DMS 273 (cell line): ENCODE measurements around the gene SEMA4A.
A peak's percentile ranks its signal among the peaks of the same experiment; 100 is the strongest.
"Not testable (repeated sequence)": the region's sequence is repeated elsewhere in the genome, so short reads cannot be mapped to it uniquely, and the experiment has no call there.

Source experiments
- DNase-seq: peaks from one replicate; lab custom pipeline; 2025; ENCODE audit not compliant: unreplicated experiment; lab: John Stamatoyannopoulos, UW

The SEMA4A gene

DNA sequence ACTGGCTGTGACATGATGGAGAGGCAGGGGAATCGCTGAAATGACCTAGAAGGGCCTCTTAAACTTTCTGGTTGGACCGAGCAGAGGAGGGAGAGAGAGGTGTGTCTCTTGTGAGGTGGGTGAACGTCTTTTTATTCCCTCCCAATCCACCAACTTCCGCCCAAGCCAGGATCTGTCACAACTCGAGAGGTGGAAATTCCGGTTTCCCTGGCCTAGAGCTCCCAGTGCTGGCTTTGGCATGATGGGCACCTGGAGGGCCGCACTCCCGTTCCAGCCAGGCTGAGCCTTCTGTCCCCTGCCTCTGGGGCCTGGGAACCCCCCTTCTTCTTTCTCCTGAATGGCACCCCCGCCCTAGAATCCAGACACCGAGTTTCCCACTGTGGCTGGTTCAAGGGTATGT, at the start of gene SEMA4A:
Gene SEMA4A (plus strand): TSS at position 224 of the 400 bp plus-strand sequence. CDS start 994 bp downstream, outside the sequence.
- no peak for DNase-seq

DNA sequence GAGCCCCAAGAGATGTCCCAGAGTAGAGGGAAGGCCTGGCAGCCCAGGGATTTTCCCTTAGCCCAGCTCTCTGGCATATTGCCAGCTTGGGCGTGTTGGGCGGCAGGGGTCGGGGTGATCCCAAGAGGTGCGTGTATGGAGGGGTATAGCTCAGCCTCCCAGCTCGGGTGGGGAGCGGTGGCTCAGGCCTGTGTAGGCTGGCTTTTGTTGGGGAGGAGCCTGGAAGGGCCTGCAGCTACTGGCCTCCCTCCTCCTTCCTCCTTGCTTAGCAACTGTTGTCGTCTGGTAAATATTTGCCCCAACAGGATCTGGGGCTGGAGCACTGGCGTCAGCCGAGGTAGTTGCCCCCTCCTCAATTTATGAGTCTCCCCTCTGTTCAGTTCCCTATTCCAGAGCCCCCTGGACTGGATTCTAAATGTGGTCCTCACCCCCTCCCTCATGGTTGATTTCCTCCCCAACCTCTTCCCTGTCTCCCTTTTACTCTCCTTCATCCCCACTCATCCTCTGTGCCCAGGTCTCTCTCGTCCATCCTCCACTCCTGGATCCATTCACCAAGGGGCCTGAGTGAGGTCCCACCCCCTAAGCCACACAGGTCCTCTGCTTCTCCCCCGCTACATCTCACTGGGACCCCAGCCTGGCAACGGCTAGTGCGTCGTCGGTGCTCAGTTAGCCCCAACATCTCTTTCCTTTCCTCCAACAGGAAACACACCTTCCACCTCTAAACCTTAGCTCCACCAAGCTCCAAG, 49.1 kb upstream of the SEMA4A start:
- DNase-seq: peak; percentile 68

DNA sequence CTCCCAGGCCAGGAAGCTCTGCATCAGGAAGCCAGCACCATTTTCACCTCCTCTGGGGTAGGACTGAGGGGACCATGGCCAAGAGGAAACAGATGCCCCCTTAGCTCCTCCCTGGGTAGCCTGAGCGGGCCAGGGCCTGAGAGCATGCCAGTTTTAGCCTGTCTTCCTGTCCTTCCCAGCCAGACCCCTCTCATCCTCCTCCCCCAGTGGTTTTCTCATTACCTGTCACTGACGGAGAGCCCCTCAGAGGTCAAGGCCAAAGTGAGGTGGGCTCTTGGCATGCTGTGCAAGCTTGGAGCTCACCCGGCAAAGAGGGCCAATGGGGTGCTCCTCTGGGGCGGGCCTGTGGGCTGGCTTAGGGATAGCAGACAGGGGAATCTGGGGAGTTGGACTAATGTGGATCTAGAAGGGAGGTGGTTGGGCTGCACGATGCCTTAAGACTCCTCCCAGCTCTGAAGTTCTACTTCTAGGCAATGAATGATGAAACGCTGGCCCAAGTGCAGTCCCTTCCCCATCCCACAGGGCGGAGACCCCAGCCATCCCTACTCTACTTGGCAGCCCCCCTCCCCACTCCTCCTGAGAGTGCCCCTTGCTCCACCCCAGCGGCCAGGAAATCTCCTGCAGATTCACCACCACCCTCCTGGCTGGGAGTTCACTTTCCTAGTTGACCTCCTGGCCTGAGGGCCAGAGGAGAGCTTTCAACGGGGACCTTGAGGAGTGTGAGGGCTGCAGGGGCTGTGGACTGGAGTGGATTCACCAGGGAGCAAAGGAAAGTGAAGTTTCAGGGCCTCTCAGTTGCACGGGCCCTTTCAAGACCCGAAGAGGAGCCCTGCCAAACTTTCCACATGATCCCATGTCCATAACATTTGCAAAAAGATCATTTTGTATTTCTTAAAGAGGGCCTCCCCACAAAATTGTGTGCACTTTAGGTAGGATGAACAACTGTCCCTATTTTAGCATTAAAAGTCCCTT, 48.2 kb upstream of the SEMA4A start:
- DNase-seq: no peak

DNA sequence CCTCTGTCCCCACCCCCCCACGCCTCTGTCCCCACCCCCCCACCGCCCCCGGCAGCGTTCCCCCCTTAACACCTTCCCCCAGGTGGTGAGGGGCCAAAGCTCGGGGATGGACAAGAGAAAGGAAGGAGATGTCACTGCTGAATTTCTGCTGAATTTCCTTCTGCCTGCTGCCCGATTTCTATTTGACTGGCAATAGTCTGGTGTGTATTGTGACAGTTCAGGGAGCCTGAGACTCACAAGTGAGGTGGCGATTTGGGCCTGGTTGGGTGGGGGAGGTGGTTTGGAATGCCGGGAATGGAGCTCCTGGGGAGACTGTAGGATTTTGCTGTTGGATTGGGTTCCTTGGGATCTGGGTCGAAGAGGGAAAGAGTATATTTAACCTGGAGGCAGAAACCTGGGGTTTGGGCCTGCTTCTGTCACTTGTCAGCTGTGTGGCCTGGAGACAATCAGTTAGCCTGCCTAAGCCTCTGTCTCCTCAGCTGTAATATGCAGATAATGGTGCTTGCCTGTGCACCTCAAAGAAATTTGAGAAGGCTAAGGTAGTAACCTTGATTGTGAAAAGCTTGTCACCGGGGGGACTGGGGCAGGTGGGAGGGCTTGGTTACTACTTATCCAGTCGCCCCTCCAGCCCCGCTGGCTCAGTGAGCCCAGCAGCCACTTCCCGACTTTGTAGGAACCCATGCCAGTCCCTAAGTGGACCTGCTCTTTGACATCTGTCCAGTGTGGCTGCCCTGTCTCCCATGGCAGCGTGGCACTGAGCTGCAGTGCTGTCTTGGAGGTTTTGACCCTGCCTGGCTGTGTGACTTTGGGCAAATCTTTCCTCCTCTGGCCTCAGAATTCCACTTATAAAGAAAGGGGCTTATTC, 46.5 kb upstream of the SEMA4A start:
- peak; percentile 59 for DNase-seq

DNA sequence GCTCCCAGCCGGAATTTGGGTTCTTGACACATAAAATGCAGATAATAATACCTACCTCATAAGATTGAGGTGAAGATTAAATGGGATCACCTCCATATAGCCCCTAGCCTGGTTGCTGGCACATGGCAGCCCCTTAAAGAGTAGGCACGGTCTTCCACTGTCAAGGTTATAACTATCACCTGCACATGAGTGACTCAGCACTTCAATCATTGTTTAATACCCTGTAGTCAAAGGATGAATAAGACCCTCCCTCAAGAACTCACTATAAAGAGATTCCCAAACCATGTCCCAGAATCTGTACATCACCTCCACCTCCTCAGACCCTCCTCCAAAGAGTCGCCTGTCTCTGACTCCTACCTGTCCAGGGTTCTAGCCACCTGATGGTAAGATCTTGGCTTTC, 45.3 kb upstream of the SEMA4A start:
- DNase-seq: no peak

DNA sequence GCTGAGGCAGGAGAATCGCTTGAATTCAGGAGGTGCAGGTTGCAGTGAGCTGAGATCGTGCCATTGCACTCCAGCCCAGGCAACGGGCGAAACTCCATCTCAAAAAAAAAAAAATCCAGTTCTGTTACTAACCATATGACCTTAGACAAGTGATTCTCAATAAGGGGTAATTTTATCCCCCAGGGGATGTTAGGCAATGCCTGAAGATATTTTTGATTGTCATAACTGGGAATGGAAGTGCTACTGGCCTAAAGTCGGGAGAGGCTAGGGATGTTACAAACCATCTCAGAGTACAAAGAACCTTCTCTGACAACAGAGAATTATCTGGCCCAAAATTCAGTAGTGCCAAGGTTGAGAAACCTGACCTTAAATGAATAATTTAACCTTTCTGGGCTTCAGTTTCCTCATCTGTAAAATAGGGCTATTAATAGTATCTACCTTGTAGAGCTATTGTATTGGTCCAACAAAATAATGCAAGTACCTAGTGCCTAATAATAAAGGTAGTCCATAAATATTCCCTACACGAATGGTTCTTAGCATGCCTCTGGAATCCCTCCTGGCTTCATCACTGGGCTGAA, 44.6 kb upstream of the SEMA4A start:
- DNase-seq: no peak

DNA sequence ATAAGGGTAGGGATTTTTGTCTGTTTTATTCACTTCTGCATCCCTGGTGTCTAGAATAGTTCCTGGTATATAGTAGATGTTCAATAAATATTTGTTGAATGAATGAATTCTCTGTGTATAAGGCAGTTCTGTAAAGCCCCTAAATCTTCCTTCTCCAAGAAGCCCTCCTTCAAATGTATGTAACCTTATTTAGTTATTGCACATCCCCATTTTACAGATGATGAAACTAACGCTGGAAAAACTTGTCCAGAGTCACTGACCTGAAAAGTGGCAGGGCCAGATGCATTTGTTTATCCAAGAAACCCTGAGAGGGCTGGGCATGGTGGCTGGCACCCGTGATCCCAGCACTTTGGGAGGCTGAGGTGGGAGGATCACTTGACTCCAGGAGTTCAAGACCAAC, 43.1 kb upstream of the SEMA4A start:
- DNase-seq: no peak

DNA sequence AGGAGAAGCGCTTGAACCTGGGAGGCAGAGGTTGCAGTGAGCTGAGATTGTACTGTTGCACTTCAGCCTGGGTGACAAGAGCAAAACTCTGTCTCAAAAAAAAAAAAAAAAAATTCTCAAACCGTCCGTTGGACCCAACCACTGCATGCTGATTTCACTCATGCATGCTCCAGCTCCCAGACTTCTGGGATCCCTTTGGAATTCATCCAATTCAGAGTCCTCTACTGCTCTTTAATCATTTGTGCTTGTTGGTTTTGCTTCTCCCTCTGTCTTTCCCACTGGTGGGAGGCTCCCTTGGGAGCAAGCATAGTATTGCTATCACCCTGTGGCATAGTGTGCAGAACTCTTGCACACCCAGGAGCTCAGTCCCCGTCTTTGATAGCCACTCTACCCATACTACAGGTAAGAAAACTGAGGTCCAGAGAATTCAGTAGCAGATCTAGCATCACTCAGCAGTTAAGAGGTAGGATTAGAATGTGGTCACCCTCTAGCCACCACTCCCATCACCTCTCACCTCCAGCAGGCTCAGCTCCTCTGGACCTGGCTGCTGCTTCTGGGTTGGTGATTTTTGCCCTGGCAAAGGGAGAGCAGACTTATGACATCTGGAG, 41.9 kb upstream of the SEMA4A start:
- no peak for DNase-seq

DNA sequence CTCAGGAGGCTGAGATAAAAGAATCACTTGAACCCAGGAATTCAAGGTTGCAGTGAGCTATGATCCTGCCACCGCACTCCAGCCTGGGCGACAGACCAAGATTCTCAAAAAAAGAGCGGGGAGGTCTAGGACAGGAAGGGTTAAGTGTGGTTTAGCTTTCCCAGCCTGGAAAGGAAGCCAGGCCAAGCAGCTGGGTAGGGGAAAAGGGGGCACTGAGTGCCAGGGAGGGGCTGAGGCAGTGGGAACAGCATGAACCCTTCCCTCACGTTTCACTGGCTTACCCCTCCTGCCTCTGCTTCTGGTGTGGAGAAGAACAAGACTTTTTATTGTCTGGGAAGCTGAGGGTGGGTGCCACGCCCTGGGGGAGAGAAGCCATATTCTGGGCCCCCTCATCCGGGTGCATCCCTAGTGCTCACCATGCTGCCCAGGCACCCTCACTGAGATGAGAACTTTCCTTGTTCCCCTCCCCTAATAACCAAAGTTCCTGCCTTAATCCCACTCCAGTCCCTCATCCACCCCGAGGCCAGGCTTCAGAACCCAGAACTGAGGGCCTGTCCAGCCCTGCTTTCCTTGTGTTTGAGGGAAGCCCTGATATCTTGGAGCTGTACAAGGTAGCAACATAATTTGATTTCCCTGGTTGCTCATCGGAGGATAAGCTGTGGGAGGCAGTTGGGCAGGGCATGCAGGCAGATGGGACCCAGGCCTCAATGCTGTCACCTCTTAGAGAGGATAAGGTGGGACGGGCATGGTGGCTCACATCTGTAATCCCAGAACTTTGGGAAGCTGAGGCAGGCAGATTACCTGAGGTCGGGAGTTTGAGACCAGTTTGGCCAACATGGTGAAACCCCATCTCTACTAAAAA, 40.9 kb upstream of the SEMA4A start:
- DNase-seq: no peak

DNA sequence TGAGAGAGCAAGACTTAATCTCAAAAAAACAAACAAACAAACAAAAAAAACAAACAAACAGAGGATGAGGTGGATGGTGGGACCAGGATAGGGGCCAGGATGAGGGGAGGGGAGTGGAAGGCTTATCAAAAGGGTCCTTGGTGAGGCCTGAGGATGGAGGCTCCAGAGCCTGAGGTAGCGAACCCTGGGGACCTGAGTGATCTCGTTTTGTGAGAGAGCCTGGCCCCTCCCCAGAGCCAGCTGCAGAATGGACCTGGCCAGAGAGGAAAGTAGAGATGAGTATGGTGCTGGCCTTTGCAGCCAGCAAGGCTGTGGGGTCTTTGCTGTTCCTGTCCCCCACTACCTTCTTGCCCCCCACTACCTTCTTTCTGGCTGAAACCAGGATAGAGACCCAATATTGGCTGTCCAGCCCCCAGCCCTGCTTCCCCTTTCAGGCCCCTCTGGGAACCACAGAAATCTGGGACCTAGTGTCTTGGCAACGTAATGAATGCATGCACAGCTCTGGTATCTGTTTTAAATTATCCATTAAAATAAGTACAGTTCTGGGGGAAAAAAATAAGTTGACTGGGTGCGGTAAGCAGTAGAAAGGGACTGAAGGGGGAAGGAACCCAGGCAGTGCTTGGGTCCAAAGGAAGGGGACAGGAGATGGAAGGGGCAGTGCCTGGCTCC, 40.0 kb upstream of the SEMA4A start:
- DNase-seq: no peak

DNA sequence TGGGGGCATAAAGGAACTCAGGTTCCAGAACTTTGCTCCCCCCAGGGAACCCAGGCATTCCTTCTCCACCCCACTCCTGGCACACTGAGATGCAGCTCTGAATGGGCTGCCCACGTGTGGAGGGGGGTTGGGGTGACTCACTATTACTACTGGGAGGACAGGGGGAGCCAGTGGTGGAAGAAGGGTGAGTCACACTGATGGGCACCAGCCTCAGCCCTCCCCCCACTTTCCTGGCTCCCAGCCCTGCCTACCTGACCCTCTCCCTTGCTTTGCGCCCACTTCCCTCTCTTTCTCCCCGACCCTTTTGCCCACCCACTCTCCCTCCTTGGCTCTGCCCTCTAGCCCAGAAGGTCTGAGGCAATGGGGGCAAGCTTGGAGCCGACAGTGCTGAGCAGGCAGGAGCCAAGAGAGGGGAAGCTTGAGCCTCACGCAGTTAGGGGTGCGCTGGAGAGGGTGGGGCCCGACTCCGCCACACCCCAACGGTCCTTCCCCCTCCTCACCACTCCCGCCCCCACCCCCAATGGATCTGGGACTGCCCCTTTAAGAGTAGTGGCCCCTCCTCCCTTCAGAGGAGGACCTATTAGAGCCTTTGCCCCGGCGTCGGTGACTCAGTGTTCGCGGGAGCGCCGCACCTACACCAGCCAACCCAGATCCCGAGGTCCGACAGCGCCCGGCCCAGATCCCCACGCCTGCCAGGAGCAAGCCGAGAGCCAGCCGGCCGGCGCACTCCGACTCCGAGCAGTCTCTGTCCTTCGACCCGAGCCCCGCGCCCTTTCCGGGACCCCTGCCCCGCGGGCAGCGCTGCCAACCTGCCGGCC, 39.1 kb upstream of the SEMA4A start, which contains the start of gene LMNA:
Gene LMNA (plus strand): TSS at position 611 of the 818 bp plus-strand sequence. CDS start 208 bp downstream, outside the sequence.
- peak; percentile 93 for DNase-seq

DNA sequence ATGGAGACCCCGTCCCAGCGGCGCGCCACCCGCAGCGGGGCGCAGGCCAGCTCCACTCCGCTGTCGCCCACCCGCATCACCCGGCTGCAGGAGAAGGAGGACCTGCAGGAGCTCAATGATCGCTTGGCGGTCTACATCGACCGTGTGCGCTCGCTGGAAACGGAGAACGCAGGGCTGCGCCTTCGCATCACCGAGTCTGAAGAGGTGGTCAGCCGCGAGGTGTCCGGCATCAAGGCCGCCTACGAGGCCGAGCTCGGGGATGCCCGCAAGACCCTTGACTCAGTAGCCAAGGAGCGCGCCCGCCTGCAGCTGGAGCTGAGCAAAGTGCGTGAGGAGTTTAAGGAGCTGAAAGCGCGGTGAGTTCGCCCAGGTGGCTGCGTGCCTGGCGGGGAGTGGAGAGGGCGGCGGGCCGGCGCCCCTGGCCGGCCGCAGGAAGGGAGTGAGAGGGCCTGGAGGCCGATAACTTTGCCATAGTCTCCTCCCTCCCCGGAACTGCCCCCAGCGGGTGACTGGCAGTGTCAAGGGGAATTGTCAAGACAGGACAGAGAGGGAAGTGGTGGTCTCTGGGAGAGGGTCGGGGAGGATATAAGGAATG, 38.4 kb upstream of the SEMA4A start:
- peak; percentile 60 for DNase-seq

DNA sequence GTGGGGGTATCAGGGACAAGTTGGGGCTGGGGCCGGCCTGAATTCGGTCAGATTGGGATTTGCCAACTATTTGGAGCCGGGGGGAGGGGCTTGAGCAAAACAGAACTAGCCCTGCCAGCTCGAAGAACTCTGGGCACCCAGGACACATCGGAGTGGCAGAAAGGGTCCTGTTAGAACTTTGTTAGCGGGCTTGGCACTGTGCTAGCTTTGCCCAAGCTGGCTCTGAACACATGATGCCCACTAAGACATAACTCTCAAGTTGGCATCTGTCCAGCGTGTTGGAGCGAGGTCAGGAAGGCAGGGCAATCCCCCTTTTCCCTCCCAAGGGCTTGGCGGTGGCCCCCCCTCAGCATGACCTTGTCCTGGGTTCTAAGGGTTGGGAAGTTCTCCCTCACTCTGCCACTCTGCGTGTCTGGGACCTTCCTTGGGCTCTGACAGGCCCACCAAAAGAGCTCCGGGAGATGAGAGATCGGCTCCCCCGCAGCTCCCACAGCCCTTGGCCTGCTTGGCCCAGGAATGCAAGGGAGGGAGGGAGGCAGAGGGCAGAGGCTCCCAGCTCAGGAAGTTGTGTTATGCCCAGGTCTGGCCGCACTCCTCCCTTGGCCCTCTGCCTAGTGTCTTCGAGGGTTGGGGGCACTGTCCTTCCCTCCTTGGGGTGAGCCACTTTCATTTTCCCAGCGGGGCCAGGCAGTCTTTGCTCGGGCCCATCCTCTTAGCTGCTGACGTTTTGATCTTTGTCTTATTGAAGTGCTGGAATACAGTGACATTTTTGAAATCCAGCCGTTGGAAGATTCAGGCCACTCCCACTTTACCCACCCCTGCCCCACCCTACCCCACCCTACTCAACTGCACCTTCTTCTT, 37.6 kb upstream of the SEMA4A start:
- DNase-seq: peak; percentile 69

DNA sequence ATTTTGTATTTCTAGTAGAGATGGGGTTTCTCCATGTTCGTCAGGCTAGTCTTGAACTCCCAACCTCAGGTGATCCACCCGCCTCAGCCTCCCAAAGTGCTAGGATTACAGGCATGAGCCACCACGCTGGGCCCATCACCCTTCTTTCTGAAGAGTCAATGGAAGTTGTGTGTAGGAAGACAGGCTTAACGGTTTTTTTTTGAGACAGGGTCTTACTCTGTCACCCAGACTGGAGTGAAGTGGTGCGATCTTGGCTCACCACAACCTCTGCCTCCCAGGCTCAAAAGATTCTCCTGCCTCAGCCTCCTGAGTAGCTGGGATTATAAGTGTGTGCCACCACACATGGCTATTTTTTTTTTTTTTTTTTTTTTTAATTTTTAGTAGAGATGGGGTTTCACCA, 36.7 kb upstream of the SEMA4A start:
- DNase-seq: not testable (repeated sequence)

DNA sequence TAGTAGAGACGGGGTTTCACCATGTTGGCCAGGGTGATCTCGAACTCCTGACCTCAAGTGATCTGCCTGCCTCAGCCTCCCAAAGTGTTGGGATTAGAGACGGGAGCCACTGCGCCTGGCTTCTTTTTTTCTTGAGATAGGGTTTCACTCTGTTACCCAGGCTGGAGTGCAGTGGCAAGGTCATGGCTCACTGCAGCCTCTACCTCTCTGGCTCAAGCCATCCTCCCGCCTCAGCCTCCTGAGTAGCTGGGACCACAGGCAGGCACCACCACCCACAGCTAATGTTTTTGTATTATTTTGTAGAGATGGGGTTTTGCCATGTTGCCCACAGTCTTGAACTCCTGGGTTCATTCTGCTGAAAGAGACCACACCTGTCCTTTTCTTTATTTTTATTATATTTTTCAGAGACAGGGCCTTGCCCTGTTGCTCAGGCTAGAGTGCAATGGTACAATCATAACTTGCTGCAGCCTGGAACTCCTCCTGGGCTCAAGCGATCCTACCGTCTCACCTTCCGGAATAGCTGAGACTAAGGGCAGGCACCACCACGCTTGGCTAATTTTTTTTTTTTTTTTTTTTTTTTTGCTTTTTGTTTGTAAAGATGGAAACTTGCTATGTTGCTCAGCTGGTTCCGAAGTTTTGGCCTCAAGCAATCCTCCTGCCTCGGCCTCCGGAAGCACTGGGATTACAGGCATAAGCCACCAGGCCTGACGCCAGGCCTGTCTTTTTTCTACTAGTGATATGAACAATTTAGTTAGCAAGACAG, 35.8 kb upstream of the SEMA4A start:
- no peak for DNase-seq
